NCI-H748 treated with DMSO at 0.1 percent for 48 hours (cell line): ENCODE results near the gene BNC2.
"Not testable (repeated sequence)": the region's sequence is repeated elsewhere in the genome, so short reads cannot be mapped to it uniquely, and the experiment has no call there.

Experiments
- DNase-seq: peaks from one replicate; lab custom pipeline; 2025; lab: John Stamatoyannopoulos, UW

The BNC2 gene

GRCh38 chr9:16449076-16449730 is 421.3 kb downstream of the BNC2 start:
- DNase-seq: peak; percentile 43

- DNase-seq: no peak
Measured at GRCh38 chr9:16447946-16448345, 422.5 kb downstream of the BNC2 start.

- DNase-seq: no peak
Measured at GRCh38 chr9:16446636-16447035, 423.8 kb downstream of the BNC2 start.

GRCh38 chr9:16445141-16445920 is 425.1 kb downstream of the BNC2 start:
- DNase-seq: peak; percentile 86

GRCh38 chr9:16442622-16443021 is 427.8 kb downstream of the BNC2 start:
- DNase-seq: no peak

- peak; percentile 50 for DNase-seq
Measured at GRCh38 chr9:16441791-16442190, 428.7 kb downstream of the BNC2 start.

GRCh38 chr9:16438831-16439230 is 431.6 kb downstream of the BNC2 start:
- DNase-seq: not testable (repeated sequence)

GRCh38 chr9:16436545-16436944 is 433.9 kb downstream of the BNC2 start:
- no peak for DNase-seq

GRCh38 chr9:16434526-16434925 is 435.9 kb downstream of the BNC2 start:
- DNase-seq: no peak

GRCh38 chr9:16433494-16433893 is 437.0 kb downstream of the BNC2 start:
- no peak for DNase-seq

- DNase-seq: no peak
Measured at GRCh38 chr9:16431666-16432392, 438.6 kb downstream of the BNC2 start.

- no peak for DNase-seq
Measured at GRCh38 chr9:16429671-16430070, 440.8 kb downstream of the BNC2 start.

- DNase-seq: no peak
Measured at GRCh38 chr9:16427873-16428427, 442.5 kb downstream of the BNC2 start.

GRCh38 chr9:16426716-16427115 is 443.8 kb downstream of the BNC2 start:
- DNase-seq: no peak

GRCh38 chr9:16425562-16426231 is 444.8 kb downstream of the BNC2 start:
- no peak for DNase-seq

- DNase-seq: no peak
Measured at GRCh38 chr9:16422114-16422513, 448.4 kb downstream of the BNC2 start.

GRCh38 chr9:16421532-16421931 is 448.9 kb downstream of the BNC2 start:
- no peak for DNase-seq

- no peak for DNase-seq
Measured at GRCh38 chr9:16419124-16419523, 451.3 kb downstream of the BNC2 start.

- DNase-seq: no peak
Measured at GRCh38 chr9:16418721-16419120, 451.7 kb downstream of the BNC2 start.

GRCh38 chr9:16417749-16418148 is 452.7 kb downstream of the BNC2 start:
- no peak for DNase-seq

- DNase-seq: peak; percentile 44
Measured at GRCh38 chr9:16417161-16417560, 453.3 kb downstream of the BNC2 start.

- DNase-seq: no peak
Measured at GRCh38 chr9:16414451-16414850, 456.0 kb downstream of the BNC2 start.
